Tibial nerve (tissue), 3 donors: ENCODE results near the gene ELMO3.

ENCODE experiments used
- CTCF ChIP-seq, 5 experiments: fragments of 200-600 bp in 3 of 5; fragments of 450-650 bp in 2 of 5; sonication (generic) in 3 of 5; IDR thresholded peaks; one replicate each; pipeline ENCODE4 v1.5.1; 2016 to 2019; ENCODE audit warnings: antibody characterized with exemption in 5 of 5, mild to moderate bottlenecking in 3 of 5, moderate library complexity in 2 of 5
- POLR2A ChIP-seq, 2 donors: fragments of 450-650 bp; IDR thresholded peaks; one replicate each; pipeline ENCODE4 v1.6.1; 2017; ENCODE audit warnings: antibody characterized with exemption in 2 of 2, mild to moderate bottlenecking in 2 of 2, moderate library complexity in 2 of 2

GRCh38 chr16:67167588-67167987, 31.3 kb upstream of the ELMO3 start:
- TF ChIP-seq POLR2A (IDR thresholded peaks at IDR 0.05) (no peak), CTCF (IDR thresholded peaks at IDR 0.05) (no peak)
